Measurements from ENCODE around the gene DCAF11. TPM values are rescaled to one million over a fixed set of nuclear protein-coding genes. Genes with fewer than 3 reads are reported as not detected.

Gene DCAF11
- total RNA-seq, 2 donors from 2014 or later = 52.8 to 54.2 TPM

GRCh38 chr14:24150993-24151392, 36.4 kb downstream of the DCAF11 start:
- DNase-seq (ENCODE audit: low spot score) (no peak), ATAC-seq (ENCODE audit: insufficient number of reproducible peaks, low FRiP score, low read depth) (no peak)
- H3K4me3 ChIP-seq = no peak overlapping the region
- H3K36me3 ChIP-seq = peaks cover 44% of the 10 kb centered on the region
- no peaks in the 10 kb centered on the region for H3K9me3 ChIP-seq
- TF ChIP-seq CTCF (IDR thresholded peaks at IDR 0.05) = no peak
- H3K4me1 ChIP-seq (ENCODE audit: control insufficient read depth in 1 of 2, low read depth in 2 of 2) = peaks cover 7 to 19% of the 10 kb centered on the region in 2 donors
- H3K27ac ChIP-seq = no peak overlapping the region
- no peaks in the 10 kb centered on the region for H3K27me3 ChIP-seq (replicated peaks; ENCODE audit: insufficient read depth)

- Histone ChIP-seq H3K36me3 (peaks cover 50% of the 10 kb centered on the region), H3K9me3 (no peaks in the 10 kb centered on the region), H3K4me3 (no peak overlapping the region), H3K27ac (no peak overlapping the region), H3K4me1 (ENCODE audit: control insufficient read depth in 1 of 2, low read depth in 2 of 2) (peaks cover 7 to 18% of the 10 kb centered on the region in 2 donors), H3K27me3 (replicated peaks; ENCODE audit: insufficient read depth) (no peaks in the 10 kb centered on the region)
- DNase-seq (ENCODE audit: low spot score) (no peak), ATAC-seq (ENCODE audit: insufficient number of reproducible peaks, low FRiP score, low read depth) (no peak)
- TF ChIP-seq CTCF (IDR thresholded peaks at IDR 0.05) = no peak
Observed at GRCh38 chr14:24151404-24152080, 37.0 kb downstream of the DCAF11 start.

GRCh38 chr14:24155100-24155499, 40.5 kb downstream of the DCAF11 start:
- Histone ChIP-seq H3K27ac (no peak overlapping the region), H3K36me3 (peaks cover 59% of the 10 kb centered on the region)
- TF ChIP-seq CTCF (IDR thresholded peaks at IDR 0.05) = no peak

GRCh38 chr14:24156840-24157239, 42.3 kb downstream of the DCAF11 start:
- Histone ChIP-seq H3K27me3 (replicated peaks; ENCODE audit: insufficient read depth) (no peaks in the 10 kb centered on the region), H3K9me3 (no peaks in the 10 kb centered on the region), H3K36me3 (peaks cover 49% of the 10 kb centered on the region), H3K4me3 (no peak overlapping the region), H3K27ac (no peak overlapping the region), H3K4me1 (ENCODE audit: control insufficient read depth in 1 of 2, low read depth in 2 of 2) (peaks cover 0 to 10% of the 10 kb centered on the region in 2 donors)
- no peak for DNase-seq (ENCODE audit: low spot score)
- no peak for TF ChIP-seq CTCF (IDR thresholded peaks at IDR 0.05)
- no peak for ATAC-seq (ENCODE audit: insufficient number of reproducible peaks, low FRiP score, low read depth)

More at GRCh38 chr14:24155100-24155499, 40.5 kb downstream of the DCAF11 start:
- no peaks in the 10 kb centered on the region for H3K9me3 ChIP-seq
- no peak overlapping the region for H3K4me3 ChIP-seq
- DNase-seq (ENCODE audit: low spot score) (no peak), ATAC-seq (ENCODE audit: insufficient number of reproducible peaks, low FRiP score, low read depth) (no peak)
- no peaks in the 10 kb centered on the region for H3K4me1 ChIP-seq (ENCODE audit: control insufficient read depth in 1 of 2, low read depth in 2 of 2)
- no peaks in the 10 kb centered on the region for H3K27me3 ChIP-seq (replicated peaks; ENCODE audit: insufficient read depth)

GRCh38 chr14:24157331-24157730, 42.8 kb downstream of the DCAF11 start:
- H3K36me3 ChIP-seq = peaks cover 48% of the 10 kb centered on the region
- no peak for DNase-seq (ENCODE audit: low spot score)

More at GRCh38 chr14:24157331-24157730, 42.8 kb downstream of the DCAF11 start:
- no peaks in the 10 kb centered on the region for H3K27me3 ChIP-seq (replicated peaks; ENCODE audit: insufficient read depth)
- no peak overlapping the region for H3K4me3 ChIP-seq
- no peaks in the 10 kb centered on the region for H3K9me3 ChIP-seq
- no peak overlapping the region for H3K27ac ChIP-seq
- TF ChIP-seq CTCF (IDR thresholded peaks at IDR 0.05) = no peak
- H3K4me1 ChIP-seq (ENCODE audit: control insufficient read depth in 1 of 2, low read depth in 2 of 2) = peaks cover 4 to 15% of the 10 kb centered on the region in 2 donors
- ATAC-seq (ENCODE audit: insufficient number of reproducible peaks, low FRiP score, low read depth) = no peak

Measured in thoracic aorta (tissue), 2 donors.